LNCAP (cell line): ENCODE results near the gene DYRK1A.

Source experiments
- CTCF ChIP-seq: fragments of 450-650 bp; IDR thresholded peaks from 2 replicates; pipeline ENCODE4 v1.5.1; 2017; ENCODE audit warnings: mild to moderate bottlenecking

Gene DYRK1A

GRCh38 chr21:37393786-37394185 lies 27.2 kb downstream of the DYRK1A start:
- TF ChIP-seq CTCF = no peak

- no peak for TF ChIP-seq CTCF
These were observed 29.4 kb downstream of the DYRK1A start for GRCh38 chr21:37395961-37396360.

- no peak for TF ChIP-seq CTCF
These were observed 30.3 kb downstream of the DYRK1A start for GRCh38 chr21:37396855-37397254.

- no peak for TF ChIP-seq CTCF
These were observed 32.1 kb downstream of the DYRK1A start for GRCh38 chr21:37398697-37399096.

GRCh38 chr21:37402251-37402867 lies 35.8 kb downstream of the DYRK1A start:
- TF ChIP-seq CTCF = no peak

GRCh38 chr21:37405629-37406028 lies 39.1 kb downstream of the DYRK1A start:
- no peak for TF ChIP-seq CTCF

- TF ChIP-seq CTCF = no peak
These were observed 41.3 kb downstream of the DYRK1A start for GRCh38 chr21:37407719-37408420.
